HG03108 (cell line): Measurements from ENCODE around the gene OR8B3.
"Not testable (repeated sequence)": the region's sequence is repeated elsewhere in the genome, so short reads cannot be mapped to it uniquely, and the experiment has no call there.

Experiments
- ATAC-seq: cut with Tn5 transposase; IDR thresholded peaks from one replicate; pipeline ENCODE4 v1.9.1; 2021; ENCODE audit warnings: moderate library complexity; ENCODE audit not compliant: unreplicated experiment

Gene OR8B3, protein sequence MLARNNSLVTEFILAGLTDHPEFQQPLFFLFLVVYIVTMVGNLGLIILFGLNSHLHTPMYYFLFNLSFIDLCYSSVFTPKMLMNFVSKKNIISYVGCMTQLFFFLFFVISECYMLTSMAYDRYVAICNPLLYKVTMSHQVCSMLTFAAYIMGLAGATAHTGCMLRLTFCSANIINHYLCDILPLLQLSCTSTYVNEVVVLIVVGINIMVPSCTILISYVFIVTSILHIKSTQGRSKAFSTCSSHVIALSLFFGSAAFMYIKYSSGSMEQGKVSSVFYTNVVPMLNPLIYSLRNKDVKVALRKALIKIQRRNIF

GRCh38 chr11:124398924-124399323, at the start of gene OR8B3:
Gene OR8B3 (minus strand): TSS chr11:124399024. CDS start chr11:124397351, 1,673 bp downstream.
- ATAC-seq: no peak

DNA sequence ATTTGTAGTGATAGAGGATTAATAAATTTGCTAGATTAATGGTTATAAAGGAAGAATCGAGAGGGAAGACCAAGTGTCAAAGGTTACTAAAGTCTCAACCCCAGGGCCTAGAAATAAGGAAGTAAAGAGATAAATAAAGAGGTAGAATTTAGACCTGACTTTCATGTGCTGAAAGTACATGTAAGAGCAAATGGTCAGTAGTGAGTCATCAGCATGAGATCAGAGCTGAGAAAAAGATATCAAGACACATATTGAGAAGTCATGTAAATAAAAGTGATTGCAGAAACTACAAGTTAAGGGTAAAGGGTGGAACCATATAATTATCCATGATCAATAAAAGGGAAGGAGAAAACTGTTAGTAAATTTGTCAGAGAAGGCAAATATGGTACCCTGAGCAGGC, 48.1 kb upstream of the OR8B3 start:
- no peak for ATAC-seq

- ATAC-seq: no peak
Measured at GRCh38 chr11:124445646-124446150, 46.9 kb upstream of the OR8B3 start, which contains the start of gene OR8B8. Gene OR8B8 (minus strand): TSS chr11:124445696. CDS start chr11:124441085, 4,611 bp downstream.

- no peak for ATAC-seq
Measured at GRCh38 chr11:124442847-124443246, 44.0 kb upstream of the OR8B3 start.

GRCh38 chr11:124442442-124442841, 43.6 kb upstream of the OR8B3 start:
- ATAC-seq: no peak

DNA sequence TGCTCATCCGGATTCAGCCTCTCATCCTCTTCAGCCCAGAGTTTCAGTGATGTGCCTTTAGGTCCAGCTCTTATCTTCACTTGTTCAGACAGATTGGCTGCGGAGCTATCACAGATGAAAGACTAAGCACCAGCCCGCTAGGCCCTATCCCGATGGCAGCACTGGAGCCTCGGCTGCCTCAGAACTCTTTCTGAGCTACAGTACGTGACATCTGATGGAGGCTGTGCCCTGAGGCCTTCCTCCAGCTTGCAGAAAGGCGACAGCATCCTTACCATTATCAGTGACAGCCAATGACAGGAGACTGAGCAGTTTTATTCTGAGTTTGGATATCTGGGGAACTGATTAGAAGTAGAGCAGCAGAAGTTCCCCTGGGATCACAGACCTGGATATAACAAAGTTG, 42.7 kb upstream of the OR8B3 start:
- no peak for ATAC-seq

DNA sequence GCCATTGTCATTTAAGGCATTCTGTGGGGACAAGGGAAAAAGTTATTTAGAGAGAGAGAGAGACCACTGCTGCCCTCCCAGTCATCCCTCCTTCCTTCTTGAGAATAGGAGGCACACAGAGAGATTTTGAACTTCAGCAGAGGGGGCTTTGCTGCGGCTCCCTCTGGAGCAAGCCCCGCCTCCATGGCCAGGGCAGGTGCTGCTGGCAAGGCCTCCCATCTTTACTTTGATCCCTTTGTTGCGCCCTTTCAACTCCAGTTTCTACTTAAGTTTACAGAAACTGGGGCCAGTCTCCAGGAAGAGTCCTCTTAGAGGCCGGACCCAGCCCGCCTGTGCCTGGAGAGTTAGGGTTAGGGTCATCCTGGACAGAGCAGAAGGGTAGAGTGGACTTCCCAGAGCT, 42.3 kb upstream of the OR8B3 start:
- no peak for ATAC-seq

GRCh38 chr11:124440608-124441007, 41.8 kb upstream of the OR8B3 start:
- ATAC-seq: no peak

DNA sequence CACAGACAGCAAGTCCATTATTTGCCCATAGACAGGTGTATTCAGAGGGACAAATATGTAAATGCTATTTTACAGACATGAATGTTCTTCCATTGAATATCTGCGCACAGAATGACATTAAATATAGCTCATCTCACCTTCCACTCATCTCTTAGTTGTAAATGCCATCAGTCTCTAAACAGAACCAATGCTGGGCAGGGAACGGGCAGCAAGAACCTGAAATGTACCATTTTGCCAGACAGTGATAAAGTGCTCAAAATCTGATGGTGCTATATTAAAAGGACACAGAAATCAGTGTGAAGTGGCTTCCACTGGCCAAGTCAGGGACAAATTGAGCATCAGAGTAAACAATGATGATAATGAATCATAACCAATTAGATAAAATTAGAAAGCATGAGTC, 35.9 kb upstream of the OR8B3 start:
- ATAC-seq: no peak

DNA sequence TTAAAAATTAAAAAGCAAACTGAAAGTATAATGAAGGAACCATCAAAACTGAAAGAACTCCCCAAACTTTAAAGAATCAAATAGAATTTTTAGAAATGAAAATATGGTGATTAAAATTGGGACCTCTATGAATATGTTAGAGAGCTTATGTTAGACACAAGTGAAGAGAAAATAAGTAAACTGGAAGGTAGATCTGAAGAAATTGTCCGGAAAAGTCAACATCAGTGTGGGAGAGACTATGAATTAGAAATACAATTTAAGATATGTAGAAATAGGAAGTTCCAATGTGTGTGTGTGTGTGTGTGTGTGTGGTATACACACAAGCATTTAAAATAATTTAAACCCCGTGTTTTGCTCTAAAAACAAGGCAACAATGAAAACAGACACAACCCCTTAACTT, 30.8 kb upstream of the OR8B3 start:
- no peak for ATAC-seq

- no peak for ATAC-seq
Measured at GRCh38 chr11:124424384-124424921, 25.6 kb upstream of the OR8B3 start, which contains the start of gene OR8B4. Gene OR8B4 (minus strand): TSS chr11:124424871. CDS start chr11:124424871, 0 bp downstream.

- no peak for ATAC-seq
Measured at GRCh38 chr11:124421043-124421442, 22.2 kb upstream of the OR8B3 start.

- ATAC-seq: no peak
Measured at GRCh38 chr11:124415356-124415923, 16.6 kb upstream of the OR8B3 start.

DNA sequence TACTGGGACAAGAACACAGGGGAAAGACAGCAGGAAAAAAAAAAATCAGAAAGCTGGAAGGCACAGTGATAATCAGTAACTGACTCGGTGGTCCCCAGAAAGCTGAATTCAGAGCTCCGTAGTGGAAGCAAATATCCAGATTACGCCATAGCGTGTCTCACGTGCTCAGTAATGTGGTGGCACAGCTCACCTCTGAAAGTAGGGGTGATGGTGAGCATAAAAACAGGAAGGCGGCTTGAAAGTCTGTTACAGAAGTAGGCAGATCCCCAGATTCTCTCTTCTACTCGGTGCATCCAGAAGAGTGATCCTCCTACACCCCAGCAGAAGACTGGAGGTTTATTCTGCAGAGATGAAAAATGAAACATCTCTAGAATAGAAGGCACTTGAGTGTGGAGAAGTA, 11.1 kb upstream of the OR8B3 start:
- ATAC-seq: no peak

GRCh38 chr11:124405581-124405980, 6.8 kb upstream of the OR8B3 start:
- no peak for ATAC-seq

DNA sequence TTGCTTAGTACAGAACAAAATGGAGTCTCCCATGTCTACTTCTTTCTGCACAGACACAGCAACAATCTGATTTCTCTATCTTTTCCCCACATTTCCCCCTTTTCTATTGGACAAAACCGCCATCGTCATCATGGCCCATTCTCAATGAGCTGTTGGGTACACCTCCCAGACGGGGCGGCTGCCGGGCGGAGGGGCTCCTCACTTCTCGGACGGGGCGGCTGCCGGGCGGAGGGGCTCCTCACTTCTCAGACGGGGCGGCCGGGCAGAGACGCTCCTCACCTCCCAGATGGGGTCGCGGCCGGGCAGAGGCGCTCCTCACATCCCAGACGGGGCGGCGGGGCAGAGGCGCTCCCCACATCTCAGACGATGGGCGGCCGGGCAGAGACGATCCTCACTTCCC, 4.4 kb upstream of the OR8B3 start:
- not testable (repeated sequence) for ATAC-seq

- peak; percentile 61 for ATAC-seq
Measured at GRCh38 chr11:124402326-124402922, 3.6 kb upstream of the OR8B3 start.

- not testable (repeated sequence) for ATAC-seq
Measured at GRCh38 chr11:124396847-124397246, 2.0 kb downstream of the OR8B3 start.

DNA sequence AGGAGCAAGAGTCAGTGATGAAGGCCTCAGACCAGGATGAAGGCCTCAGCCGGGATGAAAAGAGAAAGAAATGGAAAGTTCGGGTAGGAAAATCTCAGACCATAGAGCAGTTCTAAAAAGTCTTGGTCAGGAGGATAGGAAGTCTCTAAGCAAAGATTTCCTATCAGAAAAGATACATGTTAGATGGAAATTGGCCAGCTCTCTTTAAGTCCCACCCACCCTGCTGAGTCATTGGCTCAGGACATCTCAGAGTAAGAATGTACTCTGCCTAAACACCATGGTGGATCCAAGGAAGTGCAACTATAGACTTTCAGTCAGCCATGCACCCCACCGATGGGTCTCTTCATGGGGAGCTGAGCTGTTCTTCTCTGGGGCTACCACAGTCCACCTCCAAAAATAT, 4.4 kb downstream of the OR8B3 start:
- no peak for ATAC-seq

DNA sequence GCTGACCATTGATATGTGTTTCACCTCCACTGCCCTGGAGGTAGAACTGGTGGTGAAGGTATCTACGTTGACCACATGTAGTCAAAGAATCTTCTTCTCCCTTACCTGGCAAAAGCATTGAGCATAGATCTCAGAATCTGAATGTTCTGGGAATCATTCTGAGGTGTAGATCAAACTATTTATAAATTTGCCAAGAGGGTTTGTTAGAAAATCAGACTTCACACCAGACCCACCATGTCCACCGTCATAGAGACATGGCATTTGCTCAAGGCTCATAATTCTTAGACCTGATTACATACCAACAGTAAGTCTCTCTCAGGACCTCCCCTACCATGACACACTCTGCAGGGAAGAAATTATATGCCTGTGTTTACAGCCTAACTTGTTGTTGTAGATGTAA, 14.4 kb downstream of the OR8B3 start, which contains the start of gene OR8B2:
Gene OR8B2, minus strand, starts transcription at position 101 of the 400 bp plus-strand sequence. CDS start 1,156 bp downstream, outside the sequence.
- no peak for ATAC-seq

- ATAC-seq: not testable (repeated sequence)
Measured at GRCh38 chr11:124382857-124383256, 16.0 kb downstream of the OR8B3 start.
